ENCODE results near the gene GPR50. TPM values are rescaled to one million over a fixed set of nuclear protein-coding genes. Genes with fewer than 3 reads are reported as not detected.

Gene GPR50
- total and polyA plus RNA-seq, 2 of the 4 experiments (the other 2 are of a cell fraction), result not detected

DNA sequence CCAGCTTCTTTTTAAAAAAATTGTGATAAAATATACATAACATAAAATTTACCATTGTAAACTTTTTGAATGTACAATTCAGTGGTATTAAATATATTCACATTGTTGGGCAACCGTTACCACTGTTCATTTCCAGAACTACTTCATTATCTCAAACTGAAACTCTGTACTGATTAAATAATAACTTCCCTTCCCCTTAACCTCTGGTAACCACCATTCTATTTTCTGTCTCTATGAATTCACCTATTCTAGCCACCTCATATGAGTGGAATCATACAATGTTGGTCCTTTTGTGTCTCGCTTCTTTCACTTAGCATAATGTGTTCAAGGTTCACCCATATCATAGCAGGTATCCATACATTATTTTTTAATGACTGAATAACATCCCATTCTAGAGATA, 8.3 kb downstream of the GPR50 start:
- Histone ChIP-seq H3K9ac (ENCODE audit: low read depth, low read length) (no peak overlapping the region), H2AFZ (replicated peaks; ENCODE audit: low read length, poor library complexity) (no peak overlapping the region)
- no TSS peak for BruUV-seq (replicated peaks)

More for the DNA sequence above, 8.3 kb downstream of the GPR50 start:
- no peaks in the 10 kb centered on the region for H3K36me3 ChIP-seq (ENCODE audit: control insufficient read depth, insufficient read depth, low read length)
- ATAC-seq (ENCODE audit: low read depth), result no peak
- H2AK5ac ChIP-seq (ENCODE audit: low read depth, low read length), result no peak overlapping the region
- dilution Hi-C loops (cut with HindIII; ENCODE audit: low sequenced_read_pairs, unreplicated experiment) (no loop called here), intact Hi-C loops (cut with micrococcal nuclease) (no loop called here), in situ Hi-C loops (cut with MboI; ENCODE audit: low sequenced_read_pairs) (no loop called here)
- no peaks in the 10 kb centered on the region for H3K79me1 ChIP-seq (ENCODE audit: low read depth in 1 of 2, low read length in 2 of 2)
- H2BK5ac ChIP-seq (ENCODE audit: low read depth, low read length, poor library complexity, severe bottlenecking), result no peak overlapping the region
- H3K9me1 ChIP-seq (ENCODE audit: insufficient read depth, low read length), result no peaks in the 10 kb centered on the region
- no peak overlapping the region for H3K56ac ChIP-seq (ENCODE audit: extremely low read depth, insufficient read depth, low read length)
- no peaks in the 10 kb centered on the region for H3K27me3 ChIP-seq (ENCODE audit: control insufficient read depth, insufficient read depth, low read length)
- H2BK15ac ChIP-seq (ENCODE audit: low read depth, low read length), result no peak overlapping the region
- H3K4me1 ChIP-seq (ENCODE audit: control insufficient read depth, insufficient read depth, low read length), result no peaks in the 10 kb centered on the region
- TF ChIP-seq NFE2L2 (IDR thresholded peaks at IDR 0.05; ENCODE audit: low read depth, low read length) (no peak), POLR2A (IDR thresholded peaks at IDR 0.05; ENCODE audit: low read depth, low read length) (no peak), MXI1 (IDR thresholded peaks at IDR 0.05; ENCODE audit: borderline replicate concordance, low read depth, low read length) (no peak), MAFK (IDR thresholded peaks at IDR 0.05; ENCODE audit: low read depth, low read length) (no peak), FOS (IDR thresholded peaks at IDR 0.05; ENCODE audit: low read depth, low read length) (no peak), RFX5 (IDR thresholded peaks at IDR 0.05; ENCODE audit: low read depth, low read length) (no peak), CEBPB (IDR thresholded peaks at IDR 0.05; ENCODE audit: low read depth, low read length) (no peak), RCOR1 (IDR thresholded peaks at IDR 0.05; ENCODE audit: insufficient replicate concordance, low read length) (no peak), MAZ (IDR thresholded peaks at IDR 0.05; ENCODE audit: borderline replicate concordance, low read depth, low read length) (no peak)
- TF ChIP-seq, protein P1, sequence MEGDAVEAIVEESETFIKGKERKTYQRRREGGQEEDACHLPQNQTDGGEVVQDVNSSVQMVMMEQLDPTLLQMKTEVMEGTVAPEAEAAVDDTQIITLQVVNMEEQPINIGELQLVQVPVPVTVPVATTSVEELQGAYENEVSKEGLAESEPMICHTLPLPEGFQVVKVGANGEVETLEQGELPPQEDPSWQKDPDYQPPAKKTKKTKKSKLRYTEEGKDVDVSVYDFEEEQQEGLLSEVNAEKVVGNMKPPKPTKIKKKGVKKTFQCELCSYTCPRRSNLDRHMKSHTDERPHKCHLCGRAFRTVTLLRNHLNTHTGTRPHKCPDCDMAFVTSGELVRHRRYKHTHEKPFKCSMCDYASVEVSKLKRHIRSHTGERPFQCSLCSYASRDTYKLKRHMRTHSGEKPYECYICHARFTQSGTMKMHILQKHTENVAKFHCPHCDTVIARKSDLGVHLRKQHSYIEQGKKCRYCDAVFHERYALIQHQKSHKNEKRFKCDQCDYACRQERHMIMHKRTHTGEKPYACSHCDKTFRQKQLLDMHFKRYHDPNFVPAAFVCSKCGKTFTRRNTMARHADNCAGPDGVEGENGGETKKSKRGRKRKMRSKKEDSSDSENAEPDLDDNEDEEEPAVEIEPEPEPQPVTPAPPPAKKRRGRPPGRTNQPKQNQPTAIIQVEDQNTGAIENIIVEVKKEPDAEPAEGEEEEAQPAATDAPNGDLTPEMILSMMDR (conservative IDR thresholded peaks at IDR 0.05; ENCODE audit: low read depth, low read length), result no peak
- TF ChIP-seq, protein P2, sequence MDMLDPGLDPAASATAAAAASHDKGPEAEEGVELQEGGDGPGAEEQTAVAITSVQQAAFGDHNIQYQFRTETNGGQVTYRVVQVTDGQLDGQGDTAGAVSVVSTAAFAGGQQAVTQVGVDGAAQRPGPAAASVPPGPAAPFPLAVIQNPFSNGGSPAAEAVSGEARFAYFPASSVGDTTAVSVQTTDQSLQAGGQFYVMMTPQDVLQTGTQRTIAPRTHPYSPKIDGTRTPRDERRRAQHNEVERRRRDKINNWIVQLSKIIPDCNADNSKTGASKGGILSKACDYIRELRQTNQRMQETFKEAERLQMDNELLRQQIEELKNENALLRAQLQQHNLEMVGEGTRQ (IDR thresholded peaks at IDR 0.05; ENCODE audit: low read depth, low read length), result no peak
- peaks cover 4% of the 10 kb centered on the region; the same call in 1 of the 2 replicates for H3K9me3 ChIP-seq (ENCODE audit: control insufficient read depth, insufficient read depth, low read length)
- WGBS, 2 experiments (ENCODE audit: extremely low coverage in 2 of 2, insufficient read length in 1 of 2), result 20% methylated on average over 1 of the region's 2 CpGs; no CpG with 5 or more reads in 1 of the 2 experiments
- no peak for DNase-seq
- no peaks in the 10 kb centered on the region for H4K20me1 ChIP-seq (ENCODE audit: insufficient read depth, low read length)
- no peak overlapping the region for H3K4me3 ChIP-seq (ENCODE audit: insufficient read depth, low read depth, low read length)
- no peak overlapping the region for H3K4me2 ChIP-seq (ENCODE audit: low read depth, low read length)
- H4K91ac ChIP-seq (ENCODE audit: insufficient read depth, low read depth, low read length), result no peak overlapping the region
- POLR2A ChIA-PET (ENCODE audit: unreplicated experiment), result no interaction called here
- H3K4ac ChIP-seq (ENCODE audit: low read depth, low read length), result no peak overlapping the region
- H2BK120ac ChIP-seq (ENCODE audit: low read depth, low read length), result no peak overlapping the region
- H4K5ac ChIP-seq (ENCODE audit: low read depth, low read length), result no peak overlapping the region
- no peak overlapping the region for H2BK20ac ChIP-seq (ENCODE audit: low read depth, low read length)
- no peak overlapping the region for H3K14ac ChIP-seq (replicated peaks; ENCODE audit: low read depth, low read length)
- no peak overlapping the region for H2AK9ac ChIP-seq (replicated peaks; ENCODE audit: low read depth, low read length, poor library complexity)
- no peak overlapping the region for H3K23ac ChIP-seq (ENCODE audit: low read depth, low read length)
- H3K18ac ChIP-seq (ENCODE audit: low read depth, low read length), result no peak overlapping the region
- no peak overlapping the region for H4K8ac ChIP-seq (ENCODE audit: low read depth in 2 of 2, low read length in 2 of 2)
- no peak overlapping the region for H3K27ac ChIP-seq (ENCODE audit: insufficient read depth, low read length)
- CTCF ChIA-PET, result no interaction called here

Measured in IMR-90 (cell line).